ENCODE measurements around the gene MBP. TPM values are rescaled to one million over a fixed set of nuclear protein-coding genes. Genes with fewer than 3 reads are reported as not detected.
A peak's percentile ranks its signal among the peaks of the same experiment; 100 is the strongest.

MBP gene
- total and polyA plus RNA-seq, 10 donors = 11.1 to 96.0 (median 70.8) TPM

DNA sequence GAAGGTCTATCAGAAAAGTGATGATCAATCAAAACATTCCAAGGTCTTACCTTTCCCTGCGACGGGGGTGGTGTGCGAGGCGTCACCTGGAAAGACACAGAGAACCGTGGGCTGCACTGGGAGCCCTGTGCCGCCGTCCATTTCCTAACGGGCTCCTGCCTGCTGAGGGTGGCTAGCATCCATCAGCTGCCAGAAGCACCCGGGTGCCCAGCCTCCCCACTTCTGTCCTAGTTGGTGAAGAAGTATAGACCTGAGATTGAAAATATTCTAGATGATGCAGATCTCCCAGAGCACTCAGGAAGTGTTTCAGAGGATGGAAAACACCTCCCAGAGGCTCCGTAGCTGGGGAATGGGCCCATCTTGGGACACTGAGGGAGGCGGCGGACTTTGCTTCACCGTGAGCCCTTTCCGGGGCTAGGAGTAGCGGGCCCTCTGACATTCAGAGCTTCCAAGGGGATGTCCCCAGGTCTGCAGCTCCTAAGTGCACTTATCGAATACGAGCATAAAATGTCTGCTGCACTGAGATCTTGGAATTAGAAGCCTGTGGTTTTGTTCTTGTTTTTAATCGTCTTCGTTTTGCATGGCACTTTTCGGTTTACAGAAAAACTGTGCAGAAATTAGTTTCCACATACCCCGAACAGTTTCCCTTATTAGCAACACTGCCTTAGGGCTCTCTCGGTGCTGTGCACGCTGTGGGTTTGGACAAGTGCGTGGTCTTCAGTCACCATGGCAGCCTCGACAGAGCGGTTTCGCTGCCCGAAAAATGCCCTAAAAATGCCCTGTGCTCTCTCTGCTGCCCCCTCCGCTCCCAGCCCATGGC is 143.5 kb downstream of the MBP start:
- intact Hi-C loops (cut with DNase I; ENCODE audit: low total_unique reads) = no loop called here
- 84 to 92% (median 89%) methylated on average over 26 to 29 of the region's 29 CpGs for WGBS, 5 donors
- Histone ChIP-seq H3K36me3 (no peaks in the 10 kb centered on the region), H3K4me1 (peaks cover 0 to 11% (median 1%) of the 10 kb centered on the region in 6 donors), H3K27me3 (replicated peaks in 1 of 7) (no peaks in the 10 kb centered on the region), H3K4me3 (peak overlapping the region in 2 of 8 donors; percentile 15 to 50), H3K27ac (peak overlapping the region in 5 of 8 donors; percentile 32 to 78 (median 63)), H3K9me3 (no peaks in the 10 kb centered on the region)
- peak; percentile 51 for DNase-seq
- TF ChIP-seq POLR2A (IDR thresholded peaks at IDR 0.05) (no peak), POLR2AphosphoS5 (IDR thresholded peaks at IDR 0.05) (no peak)
- TF ChIP-seq, protein P1, sequence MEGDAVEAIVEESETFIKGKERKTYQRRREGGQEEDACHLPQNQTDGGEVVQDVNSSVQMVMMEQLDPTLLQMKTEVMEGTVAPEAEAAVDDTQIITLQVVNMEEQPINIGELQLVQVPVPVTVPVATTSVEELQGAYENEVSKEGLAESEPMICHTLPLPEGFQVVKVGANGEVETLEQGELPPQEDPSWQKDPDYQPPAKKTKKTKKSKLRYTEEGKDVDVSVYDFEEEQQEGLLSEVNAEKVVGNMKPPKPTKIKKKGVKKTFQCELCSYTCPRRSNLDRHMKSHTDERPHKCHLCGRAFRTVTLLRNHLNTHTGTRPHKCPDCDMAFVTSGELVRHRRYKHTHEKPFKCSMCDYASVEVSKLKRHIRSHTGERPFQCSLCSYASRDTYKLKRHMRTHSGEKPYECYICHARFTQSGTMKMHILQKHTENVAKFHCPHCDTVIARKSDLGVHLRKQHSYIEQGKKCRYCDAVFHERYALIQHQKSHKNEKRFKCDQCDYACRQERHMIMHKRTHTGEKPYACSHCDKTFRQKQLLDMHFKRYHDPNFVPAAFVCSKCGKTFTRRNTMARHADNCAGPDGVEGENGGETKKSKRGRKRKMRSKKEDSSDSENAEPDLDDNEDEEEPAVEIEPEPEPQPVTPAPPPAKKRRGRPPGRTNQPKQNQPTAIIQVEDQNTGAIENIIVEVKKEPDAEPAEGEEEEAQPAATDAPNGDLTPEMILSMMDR (IDR thresholded peaks at IDR 0.05 in 8 of 11, conservative IDR thresholded peaks at IDR 0.05 in 3 of 11) = no peak

DNA sequence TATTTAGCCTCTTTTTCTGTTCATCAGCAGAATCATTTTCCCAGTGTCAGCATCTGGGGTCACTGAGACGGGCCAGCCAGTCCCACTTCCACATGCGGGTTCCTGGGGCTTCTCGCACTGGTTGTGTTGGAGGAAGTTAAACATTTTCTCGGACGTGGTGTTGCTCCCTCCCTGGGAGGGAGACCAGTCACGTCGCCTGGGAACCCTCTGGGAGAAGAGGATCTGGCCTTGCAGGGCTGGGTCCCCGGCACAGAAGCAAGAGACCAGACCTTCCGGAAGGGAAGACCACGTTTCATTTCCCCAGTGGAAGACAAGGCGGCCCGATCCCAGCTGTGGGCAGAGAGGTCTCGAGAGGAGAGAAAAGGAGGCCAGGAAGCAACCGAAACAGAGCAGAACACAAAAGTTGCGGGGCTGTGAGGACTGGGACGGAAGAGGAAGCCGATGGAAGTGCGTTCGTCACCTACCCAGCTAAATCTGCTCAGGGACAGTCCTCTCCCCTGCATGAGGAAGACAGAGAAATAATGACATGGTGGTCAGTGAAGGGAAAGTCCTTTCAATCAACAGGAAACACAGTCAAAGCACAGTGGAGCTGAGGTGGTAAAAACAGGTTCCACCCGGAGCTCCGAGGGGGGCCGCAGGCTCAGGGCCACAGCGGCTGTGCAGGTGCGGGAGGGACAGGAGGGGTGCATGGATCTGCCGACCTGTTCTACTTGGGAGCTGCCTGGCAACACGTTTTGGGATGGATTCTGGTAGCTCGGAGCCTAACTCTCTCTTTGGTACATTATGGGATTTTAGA is 144.4 kb downstream of the MBP start:
- intact Hi-C loops (cut with DNase I; ENCODE audit: low total_unique reads) = no loop called here
- no peak for TF ChIP-seq POLR2A (IDR thresholded peaks at IDR 0.05)
- TF ChIP-seq, protein P1 (IDR thresholded peaks at IDR 0.05 in 8 of 11, conservative IDR thresholded peaks at IDR 0.05 in 3 of 11) = no peak
- peak in 2 of 3 donors; percentile 50 to 59 for TF ChIP-seq POLR2AphosphoS5 (IDR thresholded peaks at IDR 0.05)
- peaks cover 0 to 16% (median 5%) of the 10 kb centered on the region in 6 donors for H3K4me1 ChIP-seq
- peak overlapping the region in 6 of 8 donors; percentile 32 to 78 (median 61) for H3K27ac ChIP-seq
- WGBS, 5 donors = 64 to 78% (median 67%) methylated on average over 26 to 27 of the region's 27 CpGs
- no peaks in the 10 kb centered on the region for H3K36me3 ChIP-seq
- peak; percentile 76 for DNase-seq
- H3K4me3 ChIP-seq = peak overlapping the region in 2 of 8 donors; percentile 15 to 50
- no peaks in the 10 kb centered on the region for H3K9me3 ChIP-seq
- no peaks in the 10 kb centered on the region for H3K27me3 ChIP-seq (replicated peaks in 1 of 7)

GRCh38 chr18:76986406-76986805 is 146.2 kb downstream of the MBP start:
- H3K27ac ChIP-seq = peak overlapping the region in 1 of 8 donors; percentile 68
- no peak overlapping the region for H3K4me3 ChIP-seq
- H3K27me3 ChIP-seq (replicated peaks in 1 of 7) = no peaks in the 10 kb centered on the region
- WGBS, 5 donors = 79 to 95% (median 85%) methylated on average over 7 of the region's 7 CpGs
- intact Hi-C loops (cut with DNase I; ENCODE audit: low total_unique reads) = no loop called here
- no peaks in the 10 kb centered on the region for H3K36me3 ChIP-seq
- peak; percentile 46 for DNase-seq
- TF ChIP-seq POLR2AphosphoS5 (IDR thresholded peaks at IDR 0.05) (no peak), POLR2A (IDR thresholded peaks at IDR 0.05) (no peak)
- TF ChIP-seq, protein P1 (IDR thresholded peaks at IDR 0.05 in 8 of 11, conservative IDR thresholded peaks at IDR 0.05 in 3 of 11) = no peak
- H3K4me1 ChIP-seq = peaks cover 0 to 30% (median 10%) of the 10 kb centered on the region in 6 donors
- no peaks in the 10 kb centered on the region for H3K9me3 ChIP-seq

DNA sequence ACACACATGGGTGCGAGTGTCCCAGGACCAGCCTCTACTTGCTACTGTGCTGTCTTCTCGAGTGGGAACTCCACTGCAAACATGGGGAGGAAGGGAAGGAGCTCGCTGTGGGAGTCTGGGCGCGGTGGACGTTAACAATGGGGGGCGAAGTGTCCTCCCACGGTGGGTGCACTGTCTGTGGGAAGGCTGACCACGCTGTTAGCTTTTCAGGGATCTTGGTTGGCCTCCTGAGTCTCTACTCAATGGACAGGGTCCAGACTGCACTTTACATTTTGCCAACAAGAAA is 146.7 kb downstream of the MBP start:
- no peak overlapping the region for H3K4me3 ChIP-seq
- H3K27ac ChIP-seq = no peak overlapping the region
- no peaks in the 10 kb centered on the region for H3K9me3 ChIP-seq
- TF ChIP-seq POLR2AphosphoS5 (IDR thresholded peaks at IDR 0.05) (no peak), POLR2A (IDR thresholded peaks at IDR 0.05) (no peak)
- TF ChIP-seq, protein P1 (IDR thresholded peaks at IDR 0.05 in 8 of 11, conservative IDR thresholded peaks at IDR 0.05 in 3 of 11) = no peak
- intact Hi-C loops (cut with DNase I; ENCODE audit: low total_unique reads) = no loop called here
- no peaks in the 10 kb centered on the region for H3K27me3 ChIP-seq (replicated peaks in 1 of 7)
- peaks cover 0 to 33% (median 10%) of the 10 kb centered on the region in 6 donors for H3K4me1 ChIP-seq
- 86 to 94% (median 91%) methylated on average over 9 of the region's 9 CpGs; no CpG with 5 or more reads in 1 of the 5 donors for WGBS, 5 donors
- DNase-seq = no peak
- no peaks in the 10 kb centered on the region for H3K36me3 ChIP-seq

All from spleen (tissue), 11 donors.